Common myeloid progenitor, CD34-positive (primary cell): ENCODE data around the gene DUOXA2.
"Not testable (repeated sequence)": the region's sequence is repeated elsewhere in the genome, so short reads cannot be mapped to it uniquely, and the experiment has no call there.

Experiments used
- CTCF ChIA-PET: fragments of 350-600 bp; sonication (Branson Sonifier 250); formaldehyde crosslinking; loops from one replicate; lab custom pipeline; 2021; ENCODE audit warnings: antibody characterized with exemption; lab: Charles Lee
- POLR2A ChIA-PET: fragments of 350-600 bp; sonication (Branson Sonifier 250); formaldehyde crosslinking; loops from one replicate; lab custom pipeline; 2021; ENCODE audit warnings: antibody characterized with exemption; lab: Charles Lee
- DNase-seq, 3 donors: peaks; one replicate each; pipeline versions ENCODE4 v3.0.0 to v3.0.0-alpha.2; 2013
- H3K27ac ChIP-seq, 2 experiments: 1 replicate in 1 of 2; 2 replicates in 1 of 2; pipeline ENCODE4 v1.7.0; 2013; ENCODE audit warnings: inconsistent platforms in 2 of 2, low read length in 2 of 2, mild to moderate bottlenecking in 2 of 2, low read depth in 1 of 2, moderate library complexity in 1 of 2; ENCODE audit not compliant: severe bottlenecking in 2 of 2, insufficient read depth in 1 of 2, poor library complexity in 1 of 2
- H3K27me3 ChIP-seq, 5 experiments: replicated peaks in 2 of 5; 1 replicate in 3 of 5; 2 replicates in 2 of 5; pipeline versions ENCODE4 v1.6.1 to v1.7.0; 2013; ENCODE audit warnings: low read length in 4 of 5, mild to moderate bottlenecking in 2 of 5, moderate library complexity in 2 of 5, inconsistent platforms in 1 of 5; ENCODE audit not compliant: insufficient read depth in 5 of 5, control insufficient read depth in 4 of 5
- H3K36me3 ChIP-seq, 4 experiments: 1 replicate in 2 of 4; 2 replicates in 2 of 4; pipeline versions ENCODE4 v1.6.1 to v1.7.0; 2013; ENCODE audit warnings: low read length in 3 of 4, control low read depth in 1 of 4, mild to moderate bottlenecking in 1 of 4; ENCODE audit not compliant: control insufficient read depth in 4 of 4, insufficient read depth in 4 of 4
- H3K4me1 ChIP-seq, 4 experiments: 1 replicate in 3 of 4; 2 replicates in 1 of 4; pipeline versions ENCODE4 v1.6.1 to v1.7.1; 2013; ENCODE audit warnings: low read length in 3 of 4, mild to moderate bottlenecking in 3 of 4, control low read depth in 1 of 4, inconsistent platforms in 1 of 4, moderate library complexity in 1 of 4; ENCODE audit not compliant: control insufficient read depth in 4 of 4, insufficient read depth in 4 of 4; ENCODE audit errors: control extremely low read depth in 1 of 4
- H3K4me3 ChIP-seq, 7 experiments: 1 replicate in 4 of 7; 2 replicates in 3 of 7; pipeline versions ENCODE4 v1.5.1 to v1.7.0; 2013; ENCODE audit warnings: mild to moderate bottlenecking in 7 of 7, low read length in 6 of 7, moderate library complexity in 6 of 7, inconsistent platforms in 2 of 7, low read depth in 2 of 7, control low read depth in 1 of 7; ENCODE audit not compliant: insufficient read depth in 4 of 7, control insufficient read depth in 1 of 7; ENCODE audit errors: extremely low read depth in 1 of 7
- H3K9me3 ChIP-seq, 5 experiments: 1 replicate in 4 of 5; 2 replicates in 1 of 5; pipeline versions ENCODE4 v1.6.1 to v1.7.1; 2013; ENCODE audit warnings: low read length in 4 of 5, mild to moderate bottlenecking in 2 of 5, inconsistent platforms in 1 of 5, low read depth in 1 of 5, moderate library complexity in 1 of 5; ENCODE audit not compliant: control insufficient read depth in 4 of 5, insufficient read depth in 2 of 5; ENCODE audit errors: control extremely low read depth in 1 of 5
- WGBS: methylation state at CpG from one replicate; pipeline ENCODE4 v1.1.5; 2013; ENCODE audit not compliant: insufficient coverage; 5-methylcytosine and 5-hydroxymethylcytosine counted together

Gene DUOXA2

GRCh38 chr15:45079628-45080246, 34.4 kb upstream of the DUOXA2 start:
- H3K4me3 ChIP-seq, H3K27ac ChIP-seq, H3K27me3 ChIP-seq, DNase-seq, POLR2A ChIA-PET, H3K9me3 ChIP-seq, H3K36me3 ChIP-seq, H3K4me1 ChIP-seq: not testable (repeated sequence)
- WGBS: 100% methylated on average over 2 of the region's 5 CpGs
- CTCF ChIA-PET: interaction anchor here (2.1 kb wide), 1 partner anchor 38 kb away, joined by 5 read pairs; no protein-coding TSS in a partner anchor

GRCh38 chr15:45080593-45080992, 33.5 kb upstream of the DUOXA2 start:
- H3K27me3 ChIP-seq, H3K27ac ChIP-seq, H3K36me3 ChIP-seq, H3K4me3 ChIP-seq, POLR2A ChIA-PET, H3K9me3 ChIP-seq, H3K4me1 ChIP-seq, DNase-seq: not testable (repeated sequence)
- CTCF ChIA-PET: interaction anchor here (2.1 kb wide), 1 partner anchor 38 kb away, joined by 5 read pairs; no protein-coding TSS in a partner anchor
- 88% methylated on average over 2 of the region's 3 CpGs for WGBS

- H3K27ac ChIP-seq, H3K4me1 ChIP-seq, H3K36me3 ChIP-seq, H3K9me3 ChIP-seq, DNase-seq, H3K4me3 ChIP-seq, POLR2A ChIA-PET, H3K27me3 ChIP-seq: not testable (repeated sequence)
- CTCF ChIA-PET: interaction anchor here (1.3 kb wide), 1 partner anchor 30 kb away, joined by 3 read pairs; no protein-coding TSS in a partner anchor
- WGBS: 100% methylated on average over 1 of the region's 10 CpGs
Observed at GRCh38 chr15:45082412-45082811, 31.7 kb upstream of the DUOXA2 start.

DNA sequence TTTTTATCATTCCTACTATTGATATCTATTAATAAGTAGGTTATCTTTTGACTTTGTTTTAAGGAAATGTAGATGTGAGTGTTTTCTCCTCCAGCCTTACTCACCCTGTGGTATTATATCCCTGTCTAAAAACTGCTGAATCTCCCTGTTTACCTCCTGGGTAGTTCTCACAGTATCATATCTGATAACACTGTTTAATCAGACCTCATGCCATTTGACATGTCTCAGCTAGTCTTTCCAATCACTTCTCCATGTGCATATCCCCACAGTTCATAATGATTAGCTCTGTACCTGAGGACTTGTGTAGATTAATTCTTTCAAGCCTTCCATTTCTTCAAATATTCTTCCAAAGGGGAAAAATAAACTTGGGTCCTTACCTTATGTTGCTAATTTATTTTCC, 30.9 kb upstream of the DUOXA2 start:
- no peak overlapping the region for H3K27ac ChIP-seq
- ChIA-PET POLR2A (no interaction called here), CTCF (no interaction called here)
- no peaks in the 10 kb centered on the region for H3K36me3 ChIP-seq
- no peak overlapping the region for H3K4me3 ChIP-seq
- H3K27me3 ChIP-seq: peaks cover 0 to 3% (median 0%) of the 10 kb centered on the region in 5 experiments
- no peaks in the 10 kb centered on the region for H3K4me1 ChIP-seq
- DNase-seq: no peak
- no peaks in the 10 kb centered on the region for H3K9me3 ChIP-seq

DNA sequence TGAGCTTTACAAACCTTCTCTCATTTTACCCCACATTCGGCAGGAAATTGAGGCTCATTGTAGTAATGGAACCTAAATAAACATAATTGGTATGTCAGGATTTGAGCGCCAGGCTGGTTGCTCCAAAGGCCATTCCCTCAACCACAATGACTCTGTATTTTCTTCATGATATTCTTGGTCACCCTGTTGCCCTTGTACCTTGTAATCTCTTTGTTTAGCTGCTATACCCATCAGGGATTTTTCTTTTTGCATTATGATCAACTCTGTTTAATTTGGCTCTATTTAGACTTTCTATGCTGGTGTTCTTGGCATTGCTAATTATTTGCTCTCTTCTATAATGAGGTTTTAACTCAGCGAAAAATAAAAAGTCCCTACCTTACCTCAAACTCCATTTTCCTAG, 30.0 kb upstream of the DUOXA2 start:
- CTCF ChIA-PET: no interaction called here

DNA sequence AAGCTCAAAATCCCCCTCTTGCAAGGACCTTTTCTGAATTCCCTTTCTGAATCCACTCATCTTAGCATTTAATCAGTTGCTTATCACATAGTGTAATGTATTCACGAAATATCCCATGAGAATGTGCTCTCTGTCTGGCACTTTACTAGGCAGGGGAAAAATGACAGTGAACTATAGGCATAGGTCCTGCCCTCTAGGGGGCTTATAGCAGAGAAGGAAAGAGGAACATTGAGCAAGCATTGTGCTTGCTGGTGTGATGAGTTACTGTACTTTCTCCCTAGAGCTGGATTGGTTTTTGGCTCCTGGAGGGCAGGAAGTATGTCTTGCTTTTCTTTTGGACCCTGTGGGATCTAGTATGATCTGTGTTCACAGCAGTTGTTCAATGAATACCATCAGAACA, 26.6 kb upstream of the DUOXA2 start:
- Histone ChIP-seq H3K36me3 (no peaks in the 10 kb centered on the region), H3K9me3 (no peaks in the 10 kb centered on the region), H3K4me1 (no peaks in the 10 kb centered on the region), H3K27me3 (peaks cover 0 to 10% (median 0%) of the 10 kb centered on the region in 5 experiments), H3K4me3 (no peak overlapping the region), H3K27ac (no peak overlapping the region)
- DNase-seq: peak in 2 of 3 donors; percentile 4 to 11
- ChIA-PET CTCF (no interaction called here), POLR2A (interaction anchor here (0.5 kb wide), 1 partner anchor 275 kb away, joined by 3 read pairs; no protein-coding TSS in a partner anchor)
- 80% methylated on average over 1 of the region's 1 CpG for WGBS

More for the DNA sequence above, 30.0 kb upstream of the DUOXA2 start:
- Histone ChIP-seq H3K27me3 (peaks cover 0 to 5% (median 0%) of the 10 kb centered on the region in 5 experiments), H3K27ac (no peak overlapping the region), H3K9me3 (no peaks in the 10 kb centered on the region), H3K36me3 (no peaks in the 10 kb centered on the region), H3K4me3 (no peak overlapping the region), H3K4me1 (no peaks in the 10 kb centered on the region)
- DNase-seq: peak in 1 of 3 donors; percentile 4
- 100% methylated on average over 1 of the region's 3 CpGs for WGBS
- POLR2A ChIA-PET: no interaction called here

DNA sequence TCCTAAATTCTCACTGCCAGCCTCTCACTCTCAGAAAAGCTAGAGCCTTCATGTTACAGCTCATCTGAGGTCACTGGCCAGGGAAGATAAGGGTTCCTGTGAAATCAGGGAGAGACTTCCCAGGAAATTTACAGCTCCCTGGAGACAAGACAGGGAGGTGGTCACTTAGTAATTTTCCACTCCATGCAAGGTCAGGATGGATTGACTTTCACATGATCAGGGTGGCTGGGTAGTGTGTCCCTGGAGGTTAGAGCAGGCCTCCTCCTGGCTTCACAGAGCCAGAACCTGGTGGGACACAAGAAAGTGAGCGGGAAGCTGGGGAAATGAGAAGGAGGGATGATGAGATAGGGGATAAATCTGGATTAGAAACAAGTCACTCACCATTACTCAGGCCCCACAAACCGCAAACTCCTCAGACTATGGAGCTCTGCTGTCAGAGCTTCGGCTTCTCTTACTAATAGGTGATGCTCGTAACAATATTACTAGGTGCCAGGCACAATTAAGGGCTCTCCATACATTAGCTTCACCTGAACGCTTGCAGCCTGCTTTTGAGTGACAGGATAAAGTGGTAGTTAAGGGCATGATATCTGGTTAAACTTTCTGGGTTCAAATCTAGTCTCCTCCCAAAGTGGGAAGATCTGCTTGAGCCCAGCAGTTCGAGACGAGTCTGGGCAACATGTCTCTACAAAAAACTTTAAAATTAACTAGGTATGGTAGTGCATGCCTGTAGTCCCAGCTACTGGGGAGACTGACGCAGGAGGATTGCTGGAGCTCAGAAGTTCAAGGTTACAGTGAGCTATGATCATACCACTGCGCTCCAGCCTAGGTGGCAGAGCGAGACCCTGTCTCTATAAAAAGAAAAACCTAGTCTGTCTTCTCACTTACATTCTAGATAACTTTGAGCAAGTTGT, 25.1 kb upstream of the DUOXA2 start:
- WGBS: 96% methylated on average over 5 of the region's 10 CpGs

More for the DNA sequence above, 25.1 kb upstream of the DUOXA2 start:
- Histone ChIP-seq H3K27ac (no peak overlapping the region), H3K4me1 (no peaks in the 10 kb centered on the region), H3K9me3 (no peaks in the 10 kb centered on the region), H3K36me3 (no peaks in the 10 kb centered on the region), H3K4me3 (no peak overlapping the region), H3K27me3 (peaks cover 0 to 10% (median 0%) of the 10 kb centered on the region in 5 experiments)
- CTCF ChIA-PET: no interaction called here
- DNase-seq: no peak
- POLR2A ChIA-PET: no interaction called here
